Progenitor cell of endocrine pancreas (in vitro differentiated cells): ENCODE results near the gene XPO1. TPM values are rescaled to one million over a fixed set of nuclear protein-coding genes. Genes with fewer than 3 reads are reported as not detected.
A peak's percentile ranks its signal among the peaks of the same experiment; 100 is the strongest.
"Not testable (repeated sequence)": the region's sequence is repeated elsewhere in the genome, so short reads cannot be mapped to it uniquely, and the experiment has no call there.

Experiments used
- DNase-seq: peaks from one replicate; pipeline ENCODE4 v3.0.0; 2021; ENCODE audit warnings: low spot score; ENCODE audit not compliant: unreplicated experiment
- H3K27ac Mint-ChIP-seq: 2 replicates; pipeline ENCODE4 v1.8.0; 2021; ENCODE audit warnings: mild to moderate bottlenecking, moderate library complexity, mixed read lengths
- H3K27me3 Mint-ChIP-seq: 2 replicates; pipeline ENCODE4 v1.8.0; 2021; ENCODE audit warnings: mixed read lengths
- H3K36me3 Mint-ChIP-seq: 2 replicates; pipeline ENCODE4 v1.8.0; 2022; ENCODE audit warnings: mixed read lengths; ENCODE audit not compliant: insufficient read depth
- H3K4me1 Mint-ChIP-seq: 2 replicates; pipeline ENCODE4 v1.8.0; 2021; ENCODE audit warnings: low read depth, mixed read lengths
- H3K4me3 Mint-ChIP-seq: 2 replicates; pipeline ENCODE4 v1.8.0; 2021; ENCODE audit warnings: low read depth, mild to moderate bottlenecking, moderate library complexity, mixed read lengths
- H3K9me3 Mint-ChIP-seq: 2 replicates; pipeline ENCODE4 v1.8.0; 2021; ENCODE audit warnings: low read depth, mixed read lengths
- CTCF ChIP-seq: fragments of 200-600 bp; sonication (generic); IDR thresholded peaks from one replicate; pipeline ENCODE4 v1.5.0; 2021; ENCODE audit warnings: antibody characterized with exemption, mild to moderate bottlenecking; ENCODE audit not compliant: unreplicated experiment
- long read RNA-seq: library from polyadenylated mRNA; unstranded; transcript quantifications from one replicate; pipeline ENCODE4 v2.0.0, GENCODE V29; 2020
- total RNA-seq: library from RNA; stranded (reverse); gene quantifications from 2 replicates; pipeline ENCODE4 v1.2.1, GENCODE V29; 2021

Gene XPO1
- total RNA-seq, result 224 and 236 TPM in 2 replicates
- long read RNA-seq, full-length matches to known transcripts, result 4 of 47 reads
- long read RNA-seq, partial matches to known transcripts, result 35 of 47 reads
- long read RNA-seq, other reads (novel, unspliced or antisense), result 8 of 47 reads

DNA sequence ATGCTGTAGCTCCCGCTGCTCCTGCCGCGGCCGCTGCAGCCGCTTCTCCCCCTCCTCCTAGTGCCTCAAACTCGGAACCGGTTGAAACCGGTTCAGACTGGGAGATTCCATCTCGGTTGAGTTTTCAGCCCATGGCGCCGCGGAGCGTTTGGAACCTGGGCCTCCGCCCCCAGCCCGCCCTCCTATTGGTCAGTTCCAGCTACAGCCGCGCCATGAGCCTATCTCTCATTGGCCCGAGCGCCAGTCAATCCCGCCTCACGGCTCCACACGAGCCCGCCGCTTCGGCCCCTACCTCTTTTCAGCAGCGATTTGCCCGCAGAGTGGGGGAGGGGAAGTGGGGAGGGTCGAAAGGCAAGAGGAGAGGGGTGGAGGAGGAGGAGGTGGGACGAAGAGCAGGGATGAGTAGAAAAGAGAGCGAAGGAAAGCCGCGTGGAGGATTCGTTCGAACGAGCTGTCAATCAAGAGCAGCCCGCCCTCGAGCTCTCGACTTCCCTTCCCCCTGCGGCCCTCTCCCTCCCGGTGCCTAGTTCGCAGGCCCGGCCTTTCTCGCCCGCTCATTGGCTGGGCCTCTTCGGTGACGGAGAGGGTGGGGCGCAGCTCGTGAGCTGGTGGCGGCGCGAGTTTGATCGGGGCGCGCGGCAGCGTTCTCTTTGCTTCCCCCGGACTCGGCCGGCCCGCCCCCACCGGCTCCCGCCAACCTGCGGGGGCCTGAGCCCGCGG is at the start of gene XPO1:
TSS of gene XPO1 (minus strand) at position 157 of the 720 bp plus-strand sequence. CDS start 4,459 bp downstream, outside the sequence.
- H3K4me1 Mint-ChIP-seq, result peaks cover 27% of the 10 kb centered on the region
- H3K36me3 Mint-ChIP-seq, result peaks cover 5% of the 10 kb centered on the region
- peak within 1 kb of the TSS; percentile 100 for H3K27ac Mint-ChIP-seq
- H3K27me3 Mint-ChIP-seq, result no peaks in the 10 kb centered on the region
- peak; percentile 99 for DNase-seq
- no peak for TF ChIP-seq CTCF
- H3K9me3 Mint-ChIP-seq, result no peaks in the 10 kb centered on the region
- H3K4me3 Mint-ChIP-seq, result peak within 1 kb of the TSS; percentile 99

- H3K4me1 Mint-ChIP-seq, H3K36me3 Mint-ChIP-seq, H3K27ac Mint-ChIP-seq, DNase-seq, H3K4me3 Mint-ChIP-seq, H3K9me3 Mint-ChIP-seq, H3K27me3 Mint-ChIP-seq: not testable (repeated sequence)
Measured at GRCh38 chr2:61586928-61587327, 48.8 kb upstream of the XPO1 start.

GRCh38 chr2:61585383-61585782 is 47.2 kb upstream of the XPO1 start:
- H3K9me3 Mint-ChIP-seq, result no peaks in the 10 kb centered on the region
- no peaks in the 10 kb centered on the region for H3K4me1 Mint-ChIP-seq
- H3K27ac Mint-ChIP-seq, result no peak overlapping the region
- H3K4me3 Mint-ChIP-seq, result no peak overlapping the region
- H3K36me3 Mint-ChIP-seq, result no peaks in the 10 kb centered on the region
- H3K27me3 Mint-ChIP-seq, result no peaks in the 10 kb centered on the region
- no peak for DNase-seq
- no peak for TF ChIP-seq CTCF

DNA sequence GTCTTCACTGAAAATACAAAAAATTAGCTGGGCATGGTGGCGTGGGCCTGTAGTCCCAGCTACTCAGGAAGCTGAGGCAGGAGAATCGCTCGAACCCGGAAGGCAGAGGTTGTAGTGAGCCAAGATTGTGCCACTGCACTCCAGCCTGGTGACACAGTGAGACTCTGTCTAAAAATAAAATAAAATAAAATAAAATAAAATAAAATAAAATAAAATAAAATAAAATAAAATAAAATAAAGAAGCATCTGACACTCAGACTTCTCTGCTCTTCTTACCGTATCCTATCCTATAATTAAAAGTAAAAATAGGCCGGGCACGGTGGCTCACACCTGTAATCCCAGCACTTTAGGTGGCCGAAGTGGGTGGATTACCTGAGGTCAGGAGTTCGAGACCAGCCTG is 46.2 kb upstream of the XPO1 start:
- H3K27me3 Mint-ChIP-seq, H3K27ac Mint-ChIP-seq, H3K9me3 Mint-ChIP-seq, DNase-seq, H3K36me3 Mint-ChIP-seq, H3K4me3 Mint-ChIP-seq, H3K4me1 Mint-ChIP-seq: not testable (repeated sequence)

- H3K4me1 Mint-ChIP-seq, result no peaks in the 10 kb centered on the region
- H3K4me3 Mint-ChIP-seq, result no peak overlapping the region
- no peak for TF ChIP-seq CTCF
- H3K36me3 Mint-ChIP-seq, result no peaks in the 10 kb centered on the region
- no peak overlapping the region for H3K27ac Mint-ChIP-seq
- no peaks in the 10 kb centered on the region for H3K9me3 Mint-ChIP-seq
- no peaks in the 10 kb centered on the region for H3K27me3 Mint-ChIP-seq
- DNase-seq, result no peak
Measured at GRCh38 chr2:61582165-61582564, 44.0 kb upstream of the XPO1 start.

- H3K4me3 Mint-ChIP-seq, result no peak overlapping the region
- H3K27me3 Mint-ChIP-seq, result no peaks in the 10 kb centered on the region
- no peaks in the 10 kb centered on the region for H3K9me3 Mint-ChIP-seq
- no peak for DNase-seq
- H3K27ac Mint-ChIP-seq, result no peak overlapping the region
- H3K4me1 Mint-ChIP-seq, result no peaks in the 10 kb centered on the region
- no peak for TF ChIP-seq CTCF
- no peaks in the 10 kb centered on the region for H3K36me3 Mint-ChIP-seq
Measured at GRCh38 chr2:61581716-61582115, 43.6 kb upstream of the XPO1 start.
